ENCODE measurements around the gene CAVIN3. TPM values are rescaled to one million over a fixed set of nuclear protein-coding genes. Genes with fewer than 3 reads are reported as not detected.

The CAVIN3 gene
- total RNA-seq, 2 donors from 2014 or later: 46.1 to 92.4 TPM

DNA sequence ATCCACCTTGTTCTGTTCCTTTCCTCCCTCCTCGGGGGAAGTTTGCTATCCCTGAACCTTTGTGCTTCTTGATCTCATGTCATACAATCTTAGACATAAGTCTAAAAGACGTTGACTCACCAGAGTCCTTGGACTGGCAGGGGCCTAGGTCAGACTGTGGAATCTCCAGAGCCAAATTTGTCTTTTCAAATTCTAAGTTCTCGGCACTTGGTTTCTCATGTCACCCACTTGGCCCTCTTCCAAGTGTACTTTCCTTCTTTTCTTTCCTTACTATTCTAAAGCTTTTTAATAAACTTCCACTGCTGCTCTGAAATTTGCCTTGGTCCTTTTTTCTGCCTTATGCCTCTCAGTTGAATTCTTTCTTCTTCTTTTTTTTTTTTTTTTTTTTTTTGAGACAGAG is 39.9 kb upstream of the CAVIN3 start:
- no peaks in the 10 kb centered on the region for H3K27me3 ChIP-seq (replicated peaks; ENCODE audit: insufficient read depth)
- no peak overlapping the region for H3K4me3 ChIP-seq
- no peaks in the 10 kb centered on the region for H3K36me3 ChIP-seq
- TF ChIP-seq POLR2AphosphoS5 (IDR thresholded peaks at IDR 0.05) (no peak), POLR2A (IDR thresholded peaks at IDR 0.05) (no peak)
- TF ChIP-seq, protein P1, sequence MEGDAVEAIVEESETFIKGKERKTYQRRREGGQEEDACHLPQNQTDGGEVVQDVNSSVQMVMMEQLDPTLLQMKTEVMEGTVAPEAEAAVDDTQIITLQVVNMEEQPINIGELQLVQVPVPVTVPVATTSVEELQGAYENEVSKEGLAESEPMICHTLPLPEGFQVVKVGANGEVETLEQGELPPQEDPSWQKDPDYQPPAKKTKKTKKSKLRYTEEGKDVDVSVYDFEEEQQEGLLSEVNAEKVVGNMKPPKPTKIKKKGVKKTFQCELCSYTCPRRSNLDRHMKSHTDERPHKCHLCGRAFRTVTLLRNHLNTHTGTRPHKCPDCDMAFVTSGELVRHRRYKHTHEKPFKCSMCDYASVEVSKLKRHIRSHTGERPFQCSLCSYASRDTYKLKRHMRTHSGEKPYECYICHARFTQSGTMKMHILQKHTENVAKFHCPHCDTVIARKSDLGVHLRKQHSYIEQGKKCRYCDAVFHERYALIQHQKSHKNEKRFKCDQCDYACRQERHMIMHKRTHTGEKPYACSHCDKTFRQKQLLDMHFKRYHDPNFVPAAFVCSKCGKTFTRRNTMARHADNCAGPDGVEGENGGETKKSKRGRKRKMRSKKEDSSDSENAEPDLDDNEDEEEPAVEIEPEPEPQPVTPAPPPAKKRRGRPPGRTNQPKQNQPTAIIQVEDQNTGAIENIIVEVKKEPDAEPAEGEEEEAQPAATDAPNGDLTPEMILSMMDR (IDR thresholded peaks at IDR 0.05): no peak
- 78% methylated on average over 3 of the region's 3 CpGs for WGBS
- intact Hi-C loops (cut with DNase I): loop anchor here (5.0 kb wide), 1 partner anchor 338 kb away; no protein-coding TSS in a partner anchor
- H3K9me3 ChIP-seq: no peaks in the 10 kb centered on the region
- no peaks in the 10 kb centered on the region for H3K4me1 ChIP-seq (replicated peaks)
- H3K27ac ChIP-seq: no peak overlapping the region
- DNase-seq (ENCODE audit: low spot score): no peak

DNA sequence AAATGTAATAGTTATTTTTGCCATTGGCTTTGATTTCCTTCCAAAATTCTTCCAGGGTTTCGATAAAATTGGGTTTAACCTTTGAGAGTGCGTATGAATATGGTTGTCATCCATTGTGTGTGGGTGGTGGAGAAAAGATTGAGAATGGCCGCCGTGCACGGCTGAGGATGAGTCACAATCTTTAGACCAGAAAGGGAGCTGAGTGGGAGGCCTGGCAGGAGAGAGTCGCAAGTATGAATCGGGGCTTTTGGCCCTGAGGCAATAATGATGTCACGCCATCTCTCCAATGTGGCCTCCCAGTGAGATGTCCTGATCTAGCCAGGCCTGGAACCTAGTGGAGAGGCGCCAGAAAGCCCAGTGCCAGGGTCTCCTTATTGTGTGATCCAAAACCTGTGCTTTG is 36.9 kb upstream of the CAVIN3 start:
- Histone ChIP-seq H3K4me1 (replicated peaks) (no peaks in the 10 kb centered on the region), H3K9me3 (no peaks in the 10 kb centered on the region), H3K27me3 (replicated peaks; ENCODE audit: insufficient read depth) (no peaks in the 10 kb centered on the region), H3K36me3 (no peaks in the 10 kb centered on the region), H3K4me3 (no peak overlapping the region), H3K27ac (no peak overlapping the region)
- TF ChIP-seq, protein P1 (IDR thresholded peaks at IDR 0.05): no peak
- TF ChIP-seq POLR2A (IDR thresholded peaks at IDR 0.05) (no peak), POLR2AphosphoS5 (IDR thresholded peaks at IDR 0.05) (no peak)
- WGBS: 31% methylated on average over 9 of the region's 9 CpGs
- intact Hi-C loops (cut with DNase I): no loop called here
- no peak for DNase-seq (ENCODE audit: low spot score)

DNA sequence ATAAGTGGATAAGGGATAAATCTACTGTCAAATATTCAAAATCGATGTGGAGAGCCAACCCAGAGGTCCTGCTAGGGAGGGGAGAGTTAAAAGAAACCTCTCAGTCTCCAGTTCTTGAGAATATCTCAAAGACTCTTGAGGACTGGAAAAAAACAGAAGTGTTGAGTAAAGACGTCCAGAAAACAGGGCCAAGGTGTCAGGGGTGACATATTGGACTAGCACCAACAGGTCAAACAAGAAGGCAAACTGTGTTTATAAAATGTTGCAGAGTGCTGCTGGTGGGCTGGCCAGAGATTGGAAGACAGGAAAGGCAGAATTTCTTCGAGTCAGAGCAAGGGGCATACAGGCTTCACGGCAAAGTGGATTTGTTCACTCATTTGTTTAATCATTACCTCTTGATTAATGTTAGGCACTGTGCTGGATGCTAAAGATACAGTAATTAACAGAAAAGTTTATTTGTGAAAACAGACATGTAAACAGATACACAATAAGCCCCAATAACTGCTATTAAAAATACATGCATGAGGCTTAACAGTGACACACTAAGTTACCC is 36.3 kb upstream of the CAVIN3 start:
- H3K4me3 ChIP-seq: no peak overlapping the region
- intact Hi-C loops (cut with DNase I): no loop called here
- TF ChIP-seq, protein P1 (IDR thresholded peaks at IDR 0.05): no peak
- TF ChIP-seq POLR2AphosphoS5 (IDR thresholded peaks at IDR 0.05) (no peak), POLR2A (IDR thresholded peaks at IDR 0.05) (no peak)
- H3K9me3 ChIP-seq: no peaks in the 10 kb centered on the region
- WGBS: 34% methylated on average over 4 of the region's 4 CpGs
- no peaks in the 10 kb centered on the region for H3K27me3 ChIP-seq (replicated peaks; ENCODE audit: insufficient read depth)
- no peaks in the 10 kb centered on the region for H3K36me3 ChIP-seq
- no peak for DNase-seq (ENCODE audit: low spot score)
- H3K27ac ChIP-seq: no peak overlapping the region
- no peaks in the 10 kb centered on the region for H3K4me1 ChIP-seq (replicated peaks)

DNA sequence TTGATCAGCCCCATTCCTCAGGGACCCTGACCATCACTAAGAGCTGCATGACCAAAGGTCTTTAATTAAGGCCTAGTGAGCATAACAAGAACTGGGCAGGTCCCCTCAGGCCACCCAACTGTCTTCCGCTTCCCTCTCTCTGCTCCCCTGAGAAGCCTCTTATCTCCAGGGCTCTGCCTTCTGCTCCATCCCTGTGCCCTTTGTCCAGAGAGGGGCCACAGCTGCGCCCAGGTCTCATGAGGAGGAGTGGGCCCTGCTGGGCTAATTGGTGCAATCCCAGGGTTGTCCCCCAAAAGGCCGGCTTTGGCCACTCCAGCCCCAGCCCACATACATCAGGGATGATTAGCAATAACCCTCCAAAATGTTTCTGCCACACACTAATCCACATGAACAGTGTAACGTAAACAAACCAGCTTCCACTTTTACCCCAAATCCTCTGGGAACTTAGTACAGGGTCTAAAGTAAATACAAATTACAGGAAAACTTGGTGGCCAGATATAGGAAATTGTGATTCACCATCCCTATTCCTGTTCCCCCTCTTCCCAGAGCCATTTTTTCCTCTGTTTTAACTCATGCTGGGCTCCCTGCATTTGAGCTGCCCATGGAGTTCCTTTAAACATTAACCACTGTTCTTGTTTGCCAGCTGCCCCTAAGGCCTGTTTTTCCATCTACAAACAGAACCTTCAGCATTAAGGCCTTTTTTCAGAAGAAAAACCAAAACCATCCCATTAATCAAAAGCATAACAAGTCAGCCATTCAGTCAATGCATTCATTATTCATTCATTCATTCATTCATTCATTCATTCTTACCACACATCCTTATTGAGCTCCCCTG is 34.6 kb upstream of the CAVIN3 start:
- Histone ChIP-seq H3K36me3 (no peaks in the 10 kb centered on the region), H3K27me3 (replicated peaks; ENCODE audit: insufficient read depth) (no peaks in the 10 kb centered on the region), H3K9me3 (no peaks in the 10 kb centered on the region), H3K27ac (no peak overlapping the region), H3K4me1 (replicated peaks) (no peaks in the 10 kb centered on the region), H3K4me3 (no peak overlapping the region)
- WGBS: 89% methylated on average over 4 of the region's 4 CpGs
- DNase-seq (ENCODE audit: low spot score): no peak
- intact Hi-C loops (cut with DNase I): loop anchor here (5.0 kb wide), 1 partner anchor 103 kb away; no protein-coding TSS in a partner anchor
- TF ChIP-seq POLR2AphosphoS5 (IDR thresholded peaks at IDR 0.05): no peak
- TF ChIP-seq, protein P1 (IDR thresholded peaks at IDR 0.05): no peak
- no peak for TF ChIP-seq POLR2A (IDR thresholded peaks at IDR 0.05)
